OCI-M2 (cell line): ENCODE data around the gene MAFB.
"Not testable (repeated sequence)": the region's sequence is repeated elsewhere in the genome, so short reads cannot be mapped to it uniquely, and the experiment has no call there.

Experiments
- DNase-seq: peaks from one replicate; lab custom pipeline; 2025; ENCODE audit not compliant: unreplicated experiment; lab: John Stamatoyannopoulos, UW

MAFB gene

DNA sequence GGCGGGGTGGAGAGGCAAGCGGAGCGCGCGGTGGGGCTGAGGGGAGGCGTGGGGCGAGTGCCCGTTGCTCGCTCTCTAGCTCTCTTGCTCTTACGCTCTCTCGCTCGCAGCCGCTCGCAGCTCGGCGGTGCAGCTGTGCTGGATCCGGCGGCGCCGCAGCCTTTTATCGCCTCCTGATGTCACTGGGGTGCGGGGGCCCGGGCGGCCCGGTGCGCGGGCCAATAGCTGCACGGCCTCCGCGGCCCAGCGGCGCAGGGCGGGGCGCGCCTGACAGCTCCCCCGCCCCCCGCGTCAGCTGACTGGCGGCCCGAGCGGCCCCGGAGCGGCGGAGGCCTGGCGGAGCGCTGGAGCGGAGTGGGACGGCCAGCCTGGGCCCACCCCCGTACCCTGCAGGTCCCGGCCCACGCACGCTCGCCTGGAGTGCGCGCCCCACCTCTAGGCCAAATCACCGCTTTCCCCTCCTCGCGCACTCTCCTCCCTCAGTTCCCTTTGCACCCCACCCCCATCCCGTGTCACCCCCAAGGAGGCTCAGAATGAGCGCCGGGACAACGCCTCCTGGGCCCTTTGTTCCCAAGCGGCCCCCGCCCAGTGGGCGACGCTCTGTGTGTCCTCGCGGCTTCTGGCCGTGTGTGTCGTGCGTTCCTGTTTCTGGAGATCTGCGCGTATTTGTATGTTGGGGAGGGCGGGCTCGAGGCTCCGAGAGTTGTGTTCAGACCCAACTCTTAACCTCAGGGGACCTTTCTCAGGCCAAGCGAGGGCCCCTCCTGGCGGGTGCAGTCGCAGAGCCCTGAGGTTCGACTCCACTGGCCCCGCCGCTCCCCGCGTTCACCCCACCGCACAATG, at the start of gene MAFB:
Gene MAFB (minus strand): TSS at position 137 of the 843 bp plus-strand sequence. CDS start 386 bp downstream, outside the sequence.
- DNase-seq = no peak

DNA sequence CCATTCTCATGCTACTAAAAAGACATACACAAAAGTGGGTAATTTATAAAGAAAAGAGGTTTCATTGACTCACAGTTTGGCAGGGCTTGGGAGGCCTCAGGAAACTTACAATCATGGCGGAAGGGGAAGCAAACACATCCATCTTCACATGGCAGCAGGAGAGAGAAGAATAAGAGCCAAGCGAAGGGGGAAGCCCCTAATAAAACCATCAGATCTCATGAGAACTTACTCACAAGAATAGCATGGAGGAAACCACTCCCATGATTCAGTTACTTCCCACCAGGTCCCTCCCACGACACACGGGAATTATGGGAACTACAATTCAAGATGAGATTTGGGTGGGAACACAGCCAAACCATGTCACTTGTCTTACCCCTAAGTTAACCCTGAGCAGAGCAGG, 47.4 kb upstream of the MAFB start:
- DNase-seq = not testable (repeated sequence)

DNA sequence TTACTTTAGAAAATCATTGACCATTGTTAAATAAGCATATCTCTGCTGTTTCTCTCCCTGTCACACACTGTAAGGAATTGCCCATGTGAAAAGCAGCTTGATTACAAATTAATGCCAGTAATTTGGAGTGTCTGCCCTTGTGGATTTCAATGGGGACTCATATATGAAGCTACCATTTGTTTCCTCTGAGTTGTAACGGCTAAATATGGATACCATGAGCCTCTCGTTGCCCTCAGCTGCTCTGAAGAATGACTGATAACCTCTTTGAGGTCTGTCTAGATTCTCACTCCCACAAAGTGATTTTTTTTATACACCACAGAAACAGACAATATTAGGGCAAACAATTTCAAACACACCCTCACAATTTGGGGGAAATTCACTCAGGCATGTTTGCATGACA, 40.0 kb upstream of the MAFB start:
- no peak for DNase-seq

DNA sequence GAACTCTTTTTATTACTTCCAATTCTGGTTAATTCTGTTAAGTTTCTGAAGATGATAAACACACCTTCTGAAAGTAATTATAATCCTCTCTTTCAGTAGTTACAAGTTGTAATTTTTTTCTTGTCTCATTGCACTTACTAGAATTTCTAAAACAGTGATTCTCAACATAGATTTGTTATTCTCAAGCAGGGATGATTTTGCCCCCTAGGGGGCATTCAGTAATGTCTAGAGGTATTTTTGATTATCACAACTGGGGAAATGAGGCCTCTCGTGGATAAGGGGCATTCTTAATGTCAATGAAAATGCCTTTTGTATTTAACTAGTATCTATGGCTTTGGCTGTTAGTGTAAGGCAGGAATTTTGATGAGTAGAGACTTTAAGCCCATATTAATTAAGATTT, 39.4 kb upstream of the MAFB start:
- DNase-seq = no peak

DNA sequence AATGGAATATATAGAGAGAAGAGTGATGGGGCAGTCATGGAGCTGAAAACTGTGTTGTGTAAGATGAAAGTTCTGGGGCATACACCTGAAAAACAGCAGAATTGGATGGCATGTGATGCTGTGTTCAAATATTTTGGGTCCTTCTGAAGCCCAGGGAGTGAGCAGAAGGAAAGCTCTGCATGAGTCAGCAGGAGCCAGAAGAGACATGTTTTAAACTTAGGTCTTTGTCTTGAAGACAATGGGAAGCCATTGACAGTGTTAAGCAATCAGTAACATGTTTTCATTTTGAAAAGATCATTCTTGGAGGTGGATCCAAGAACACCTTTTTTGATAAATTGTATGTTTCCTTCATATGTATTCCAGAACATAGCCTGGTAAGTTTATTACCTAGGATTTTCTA, 38.9 kb upstream of the MAFB start:
- no peak for DNase-seq

DNA sequence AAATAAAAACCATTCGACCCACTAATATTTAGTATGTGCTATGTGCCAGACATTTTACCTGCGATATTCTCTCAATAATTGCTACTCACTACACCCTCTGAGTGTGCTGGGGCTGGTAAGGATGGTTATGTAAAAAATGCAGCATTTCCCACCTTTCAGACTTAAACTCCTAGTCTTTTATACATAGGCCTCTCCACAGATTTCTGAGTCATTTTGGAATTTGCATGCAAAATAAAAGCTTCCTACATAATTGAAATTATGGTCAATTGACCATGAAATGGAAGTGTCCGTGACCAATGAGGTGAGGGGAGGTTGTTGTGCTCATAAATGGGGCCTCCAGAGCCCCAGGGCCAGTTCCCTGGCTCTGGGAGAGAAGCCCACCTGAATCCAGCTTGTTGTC, 37.7 kb upstream of the MAFB start:
- no peak for DNase-seq

DNA sequence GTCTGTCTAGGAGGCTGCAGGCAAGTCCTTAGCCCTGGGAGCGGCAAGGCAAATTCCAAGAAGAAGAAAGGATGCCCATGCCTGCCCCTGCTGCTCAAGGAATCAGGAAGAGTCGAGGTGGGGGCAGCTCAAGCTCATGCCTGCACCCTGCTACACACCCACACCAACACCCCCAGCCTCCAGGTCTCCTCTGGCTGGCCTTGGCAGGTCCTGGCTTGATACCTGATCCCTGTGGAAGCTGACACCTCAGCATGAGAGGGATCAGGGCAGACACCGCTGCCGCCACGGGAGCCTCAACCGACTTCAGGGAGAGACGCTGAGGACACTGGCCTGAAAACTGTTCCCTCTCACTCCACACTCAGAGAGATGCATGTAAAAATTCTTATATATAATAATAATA, 35.5 kb upstream of the MAFB start:
- no peak for DNase-seq

DNA sequence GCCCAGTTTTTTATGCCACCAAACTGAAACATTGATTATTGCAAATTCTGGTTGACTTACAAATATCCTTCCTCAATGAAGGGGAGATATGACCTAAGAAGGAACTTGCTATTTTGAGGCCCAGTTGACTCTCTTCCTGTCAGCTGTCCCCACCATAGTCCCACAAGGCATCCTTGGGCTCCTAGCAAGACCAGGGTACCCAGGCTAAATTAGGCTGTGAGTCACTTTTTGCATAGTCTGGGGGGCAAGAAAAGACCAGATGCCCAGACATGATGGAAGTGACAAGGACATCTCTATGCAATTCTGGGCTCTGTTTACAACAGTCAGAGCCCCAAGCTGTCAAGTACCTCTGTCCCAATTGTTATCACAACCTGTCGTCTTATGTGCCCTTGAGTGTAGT, 31.8 kb upstream of the MAFB start:
- DNase-seq = no peak

DNA sequence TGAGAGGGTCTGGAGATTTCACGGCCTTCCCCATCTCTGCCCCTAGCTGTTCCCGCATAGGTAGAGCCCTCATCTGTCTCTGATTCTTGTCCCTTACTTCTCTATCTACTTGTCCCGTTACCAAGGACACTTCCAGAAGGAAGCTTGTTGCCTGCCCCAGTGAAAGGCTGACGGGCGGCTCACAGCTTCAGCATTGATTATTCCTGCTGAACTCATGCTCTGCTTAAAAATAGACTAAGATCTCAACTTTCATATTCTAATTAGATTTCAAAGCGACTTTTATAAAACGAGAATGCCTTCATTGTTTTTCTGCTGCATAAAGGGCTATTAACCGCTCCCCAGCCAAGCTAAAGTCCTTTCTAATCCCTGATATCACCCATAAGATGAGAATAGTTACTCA, 31.1 kb upstream of the MAFB start:
- no peak for DNase-seq

DNA sequence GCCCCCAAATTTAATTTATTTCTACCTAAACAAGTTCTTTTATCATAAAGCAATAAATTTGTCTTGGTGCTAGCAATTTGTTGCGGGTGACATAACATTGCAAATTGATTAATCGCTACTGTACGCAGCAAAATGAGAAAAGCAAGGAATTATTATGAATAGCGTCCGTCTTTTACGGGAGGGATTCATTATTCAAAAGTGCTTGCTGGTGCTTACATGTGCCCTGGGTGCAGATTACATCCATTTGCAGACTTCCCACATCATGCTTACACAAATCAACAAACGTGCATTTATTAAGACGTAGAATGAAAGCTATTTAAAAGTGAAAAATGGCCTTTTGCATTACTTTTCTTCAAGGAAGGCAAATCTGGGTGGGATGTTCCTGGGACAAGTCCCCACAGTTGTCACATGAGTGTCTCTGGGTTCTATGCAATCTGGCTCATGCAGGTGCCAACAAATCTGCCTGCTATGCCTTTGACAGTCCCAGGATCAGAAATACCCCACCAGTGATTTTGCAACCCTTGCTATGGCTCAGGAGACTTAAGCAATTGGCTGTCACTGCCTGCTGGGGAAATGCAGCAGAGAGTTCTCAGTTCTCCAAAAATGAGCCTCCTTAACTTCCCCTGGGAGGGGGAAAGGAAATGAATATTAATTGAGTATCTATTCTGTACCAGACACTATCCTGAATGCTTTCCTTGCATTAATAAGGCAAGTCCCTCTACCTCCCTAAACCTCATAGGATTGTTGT, 30.1 kb upstream of the MAFB start:
- no peak for DNase-seq

DNA sequence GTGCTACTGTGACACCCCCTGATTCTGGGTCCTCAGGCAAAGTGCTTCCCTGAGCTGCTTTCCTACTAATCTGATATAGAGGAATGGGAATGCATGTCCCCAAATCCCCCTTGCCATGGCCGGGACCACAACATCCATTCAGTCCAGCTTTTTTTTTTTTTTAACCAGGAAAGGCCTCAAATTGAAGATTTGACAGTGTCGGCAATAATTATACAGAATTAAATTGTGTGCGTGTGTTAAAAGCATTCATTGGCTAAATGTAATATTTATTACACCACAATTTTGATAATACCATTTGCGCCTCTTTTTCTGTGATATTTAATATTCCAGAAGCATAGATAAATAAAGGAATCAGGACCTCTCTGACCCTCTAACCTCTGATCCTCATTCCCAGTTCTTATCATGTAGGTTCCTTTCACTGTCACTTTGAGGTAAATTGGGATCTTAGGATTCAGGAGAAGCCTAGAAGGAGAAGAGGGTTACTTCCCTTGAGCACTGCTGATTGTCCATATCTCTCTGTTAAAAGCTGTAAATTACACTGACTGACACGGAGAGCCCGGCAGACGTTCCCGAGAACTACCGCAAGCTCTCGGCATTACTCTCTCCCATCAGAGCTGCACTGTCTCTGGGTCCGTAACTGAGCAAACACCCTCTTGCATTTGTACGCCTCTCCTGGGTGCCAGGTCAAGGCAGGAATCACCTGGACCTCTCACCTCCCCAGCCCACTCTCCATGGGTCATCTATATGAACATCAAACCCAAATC, 29.4 kb upstream of the MAFB start:
- no peak for DNase-seq

DNA sequence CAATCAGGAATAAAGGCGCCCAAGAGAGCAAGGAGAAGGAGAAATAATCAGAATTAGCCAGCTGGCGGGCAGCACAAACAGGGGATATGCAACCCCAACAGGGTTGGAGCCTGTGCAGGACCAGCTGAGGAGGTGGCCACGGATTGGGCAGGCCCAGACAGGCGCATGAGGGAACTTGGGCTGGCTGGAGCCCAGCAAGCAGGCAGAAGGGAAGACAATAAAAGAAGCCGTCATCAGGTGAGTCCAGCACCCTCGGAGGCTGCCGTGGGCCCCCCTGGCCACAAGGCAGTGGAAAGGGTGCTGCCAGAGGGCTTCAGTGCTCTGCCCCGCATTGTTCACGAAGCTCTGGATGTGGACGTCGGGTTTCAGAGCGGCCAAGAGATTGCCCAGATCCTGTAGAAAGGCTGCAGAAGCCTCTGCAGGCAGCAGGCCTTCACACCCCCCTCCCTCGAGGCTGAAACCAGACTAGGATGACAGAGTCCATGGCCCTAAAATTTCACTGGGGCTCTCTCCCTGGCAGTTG, 28.4 kb upstream of the MAFB start:
- DNase-seq = no peak

DNA sequence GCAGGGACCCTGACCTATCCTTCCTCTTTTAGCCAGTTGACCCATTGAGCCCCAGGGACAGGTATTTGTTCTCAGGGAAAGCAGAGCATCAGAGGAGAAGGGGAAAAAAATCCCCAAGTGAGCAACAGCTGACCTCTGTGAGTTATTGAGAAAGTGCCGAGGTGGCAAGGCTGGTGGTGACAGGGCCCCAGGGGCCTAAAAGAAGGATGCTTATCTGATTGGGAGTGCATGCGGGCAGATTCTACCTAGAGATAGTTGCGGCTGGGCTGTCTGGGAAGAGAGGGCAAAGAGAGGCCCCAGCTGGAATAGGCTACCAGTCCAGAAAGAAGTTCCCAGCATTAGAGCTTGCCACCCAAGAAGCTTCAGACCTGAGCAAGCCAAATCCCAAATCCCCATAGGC, 26.5 kb upstream of the MAFB start:
- DNase-seq = no peak

DNA sequence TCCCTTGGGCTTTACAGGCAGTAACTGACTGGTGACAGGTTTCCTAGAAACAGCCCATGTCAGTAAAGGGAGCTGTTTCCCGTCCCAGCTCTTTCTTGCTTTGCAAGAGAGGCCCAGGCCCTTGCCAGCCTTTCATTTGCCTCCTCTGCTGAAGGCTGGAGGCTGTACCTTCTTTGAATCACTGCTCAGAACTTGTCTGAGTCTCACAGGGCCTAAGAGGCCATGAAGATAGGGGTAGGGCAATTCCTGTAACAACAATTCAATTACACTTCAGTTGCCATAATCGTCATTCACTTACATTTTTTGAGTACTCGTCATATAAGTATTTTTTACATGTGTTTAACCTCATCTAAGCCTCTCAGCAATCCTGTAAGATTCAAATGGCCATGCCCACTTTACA, 25.9 kb upstream of the MAFB start:
- no peak for DNase-seq

DNA sequence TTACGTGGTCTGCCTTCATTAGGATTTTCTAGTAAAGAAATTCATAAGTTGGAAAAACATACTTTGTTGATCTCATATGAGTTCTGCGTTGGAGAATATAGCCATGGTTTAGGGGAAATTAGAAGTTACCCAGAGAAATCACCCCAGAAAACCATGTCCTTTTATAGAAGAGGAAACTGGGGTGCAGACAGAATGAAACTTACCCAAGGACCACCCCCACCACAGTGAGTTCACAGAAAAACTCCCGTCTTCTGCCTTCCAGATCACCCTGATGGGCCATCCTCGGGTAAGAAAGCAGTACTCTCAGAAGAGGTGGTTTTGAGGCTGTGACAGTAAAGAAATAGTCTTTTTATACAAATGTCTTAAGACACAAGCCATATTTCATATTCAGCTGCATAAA, 25.1 kb upstream of the MAFB start:
- no peak for DNase-seq

DNA sequence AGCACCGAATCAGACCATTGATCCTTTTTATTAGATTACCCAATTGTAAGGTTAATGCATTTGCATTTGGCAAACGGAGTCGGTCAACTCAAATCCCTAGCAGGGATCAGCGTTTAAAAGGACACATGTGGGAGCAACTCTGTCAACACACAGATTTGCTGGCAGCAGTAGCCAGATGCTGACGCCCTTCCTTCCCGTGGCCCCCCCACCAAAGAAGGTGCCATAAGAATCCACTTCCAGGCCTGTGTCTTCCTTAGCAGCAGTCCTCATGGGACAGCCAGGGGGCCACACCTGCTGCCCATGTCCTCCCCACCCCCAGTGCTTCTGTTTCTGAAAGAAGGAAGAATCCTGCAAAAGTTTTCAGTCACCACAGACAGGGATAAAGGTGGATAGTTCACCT, 24.5 kb upstream of the MAFB start:
- DNase-seq = no peak

DNA sequence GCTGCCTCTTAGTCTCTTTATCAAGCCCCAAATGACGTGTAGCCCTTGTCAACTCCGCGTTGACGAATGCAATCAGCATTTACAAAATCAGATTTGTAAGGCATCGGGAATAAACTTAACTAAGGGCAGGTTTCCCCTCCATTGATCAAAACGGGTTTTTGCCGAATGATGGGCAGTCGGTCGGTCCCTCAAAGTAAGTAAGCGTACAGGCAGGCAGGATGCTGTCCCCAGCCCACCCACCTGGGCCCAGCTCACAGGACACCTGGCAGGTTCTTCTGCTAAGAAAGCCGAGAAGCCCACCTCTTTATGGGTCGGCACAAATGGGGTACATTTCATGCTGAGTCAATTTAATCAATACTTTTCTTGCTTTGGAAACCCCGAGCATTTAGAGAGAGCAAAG, 22.0 kb upstream of the MAFB start:
- no peak for DNase-seq

DNA sequence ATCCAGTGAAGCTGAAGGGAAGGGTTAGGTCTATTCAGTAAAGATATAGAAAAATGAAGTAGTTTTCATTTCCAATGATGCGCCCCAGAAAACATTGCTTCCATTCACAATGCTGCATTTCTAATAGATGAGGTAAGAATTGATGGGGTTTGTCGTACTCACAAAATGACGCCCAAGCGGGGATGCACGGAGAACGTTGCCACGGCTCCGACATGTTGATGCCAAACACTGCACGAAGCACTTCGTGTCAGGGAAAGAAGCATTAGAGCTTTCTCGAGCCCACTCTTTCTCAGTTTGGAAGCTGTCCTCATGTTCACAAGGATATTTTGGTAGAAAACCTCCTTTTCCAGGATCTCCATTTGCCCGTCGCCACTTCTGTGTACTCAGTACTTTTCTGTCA, 21.6 kb upstream of the MAFB start:
- DNase-seq = no peak

DNA sequence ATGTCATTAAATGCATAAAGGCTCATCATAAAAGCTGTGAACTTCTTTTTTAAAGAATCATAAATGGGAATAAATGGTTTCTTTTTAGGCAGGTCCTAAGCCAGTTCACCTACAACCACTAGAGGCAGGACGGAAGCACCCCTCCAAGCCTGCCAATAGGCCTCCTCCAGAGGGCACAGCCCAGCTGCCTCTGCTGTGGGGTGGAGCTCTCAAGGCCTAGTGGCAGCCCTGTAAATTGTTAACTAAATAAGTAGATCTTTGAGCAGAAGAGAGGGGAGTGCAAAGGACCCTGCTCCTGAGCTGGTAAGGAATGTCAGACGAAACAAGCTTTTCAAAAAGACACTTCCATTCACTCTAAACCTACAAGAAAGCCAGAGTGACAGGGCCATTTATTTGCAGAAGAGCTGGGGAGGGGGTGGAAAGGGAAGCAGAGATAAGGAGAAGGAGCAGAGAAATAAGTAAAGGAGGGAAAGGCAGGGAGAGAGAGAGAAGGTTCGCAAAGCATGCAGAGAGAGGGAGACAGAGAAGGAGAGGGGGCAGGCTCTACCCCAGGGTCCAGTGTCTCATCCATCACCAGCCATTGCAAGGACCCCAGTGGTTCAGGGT, 18.0 kb upstream of the MAFB start:
- no peak for DNase-seq

DNA sequence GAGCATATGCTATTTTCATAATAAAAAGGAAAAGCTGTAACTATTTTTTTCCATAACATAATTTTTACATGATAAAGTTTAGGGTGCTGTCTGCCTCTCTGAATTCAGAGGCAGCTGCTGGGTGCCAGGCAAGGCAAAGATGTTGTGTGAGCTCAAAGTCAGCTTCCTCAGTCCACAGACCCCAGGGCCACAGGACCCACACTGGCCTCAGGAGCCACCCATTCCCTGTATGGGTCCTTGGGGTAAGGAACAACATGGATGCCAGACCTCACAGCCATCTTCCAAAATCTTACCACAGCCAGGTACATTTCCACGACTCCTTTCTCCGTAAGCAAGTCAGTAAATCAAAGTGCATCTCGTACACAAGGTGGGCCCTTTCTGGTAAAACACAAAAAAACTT, 16.4 kb upstream of the MAFB start:
- no peak for DNase-seq

DNA sequence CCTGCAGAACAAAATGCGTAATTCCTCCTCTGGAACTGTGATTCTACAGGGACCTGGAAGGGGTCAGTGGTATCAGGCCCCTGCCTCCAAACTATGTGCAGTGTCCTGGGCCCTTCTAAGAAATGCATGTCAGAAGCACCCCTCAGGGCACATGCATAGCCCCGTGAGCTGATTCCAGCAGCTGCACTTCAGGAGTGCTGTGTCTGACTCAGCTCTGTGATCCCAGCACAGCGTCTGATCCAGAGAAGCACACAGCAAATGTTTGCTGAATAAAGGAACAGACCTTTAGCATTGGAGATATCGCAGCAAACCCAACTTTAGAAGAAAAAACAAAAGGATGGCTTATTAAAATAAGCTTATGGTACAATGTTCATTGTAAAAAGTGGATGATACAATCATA, 15.8 kb upstream of the MAFB start:
- no peak for DNase-seq
